HepG2 (cell line): ENCODE data around the gene ARMC3. TPM values are rescaled to one million over a fixed set of nuclear protein-coding genes. Genes with fewer than 3 reads are reported as not detected.
A peak's percentile ranks its signal among the peaks of the same experiment; 100 is the strongest.

ENCODE experiments used
- ATAC-seq: fragments of 200-7000 bp; cut with Tn5 transposase; 3 replicates; pipeline ENCODE4 v1.9.1; 2020; ENCODE audit warnings: mild to moderate bottlenecking, moderate library complexity
- BruUV-seq: library from RNA; stranded (reverse); fragments of 400-500 nt; replicated peaks from 2 replicates; lab custom pipeline; 2021; lab: Mats Ljungman, UMichigan
- CTCF ChIA-PET: fragments of 300-600 bp; formaldehyde crosslinking; extraction: SDS; loops from one replicate; lab custom pipeline; 2021; ENCODE audit warnings: low total read pairs, inconsistent platforms, low intra/inter-chr PET ratio; lab: Yijun Ruan, JAX
- POLR2A ChIA-PET: fragments of 350-600 bp; sonication (Branson Sonifier 250); formaldehyde crosslinking; loops from one replicate; lab custom pipeline; 2020; ENCODE audit warnings: antibody characterized with exemption, inconsistent platforms; lab: Yijun Ruan, JAX
- DNase-seq: peaks from one replicate; pipeline ENCODE4 v3.0.0-alpha.2; 2015; ENCODE audit warnings: low spot score
- FAIRE-seq: peaks from 3 replicates; lab custom pipeline; 2011; peaks lifted over from hg19 to GRCh38; lab: Jason Lieb, UNC
- H2AFZ ChIP-seq: one replicate; pipeline ENCODE4 v1.6.1; 2011; ENCODE audit warnings: low read length, inconsistent platforms
- H3K27ac ChIP-seq: fragments of 300-600 bp; 3 replicates; pipeline ENCODE4 v1.8.0; 2011; ENCODE audit warnings: mixed run types, mild to moderate bottlenecking, mixed read lengths, low read length, inconsistent platforms; ENCODE audit not compliant: insufficient read depth; ENCODE audit errors: extremely low read length
- H3K27me3 ChIP-seq, 2 experiments: fragments of 200-600 bp in 1 of 2; 2 replicates in 1 of 2; 3 replicates in 1 of 2; pipeline versions ENCODE4 v1.6.0 to v1.8.0; 2011; ENCODE audit warnings: low read length in 2 of 2, mild to moderate bottlenecking in 2 of 2, moderate library complexity in 2 of 2, inconsistent platforms in 1 of 2; ENCODE audit not compliant: insufficient read depth in 2 of 2, control insufficient read depth in 1 of 2
- H3K36me3 ChIP-seq, 2 experiments: fragments of 200-600 bp in 1 of 2; replicated peaks in 1 of 2; 2 replicates in 1 of 2; 3 replicates in 1 of 2; pipeline versions ENCODE4 v1.5.1 to v1.8.0; 2011; ENCODE audit warnings: low read length in 2 of 2, inconsistent platforms in 1 of 2; ENCODE audit not compliant: insufficient read depth in 2 of 2, control insufficient read depth in 1 of 2
- H3K4me1 ChIP-seq: 2 replicates; pipeline ENCODE4 v1.5.1; 2012; ENCODE audit warnings: low read length, inconsistent platforms; ENCODE audit not compliant: insufficient read depth
- H3K4me2 ChIP-seq: 2 replicates; pipeline ENCODE4 v1.6.0; 2011; ENCODE audit warnings: low read depth, low read length, inconsistent platforms
- H3K4me3 ChIP-seq, 3 experiments: fragments of 200-600 bp in 1 of 3; sonication (generic), shearing (Covaris generic) in 1 of 3; replicated peaks in 1 of 3; 2 replicates each; pipeline ENCODE4 v1.5.1; 2011 to 2016; ENCODE audit warnings: low read length in 3 of 3, inconsistent platforms in 2 of 3, low read depth in 2 of 3, mild to moderate bottlenecking in 2 of 3, control low read depth in 1 of 3, mixed read lengths in 1 of 3; ENCODE audit not compliant: insufficient read depth in 1 of 3
- H3K79me2 ChIP-seq: one replicate; pipeline ENCODE4 v1.6.1; 2011; ENCODE audit warnings: low read length, inconsistent platforms; ENCODE audit not compliant: insufficient read depth
- H3K9ac ChIP-seq: 2 replicates; pipeline ENCODE4 v1.6.0; 2011; ENCODE audit warnings: mild to moderate bottlenecking, low read depth, low read length, inconsistent platforms; ENCODE audit not compliant: insufficient read depth
- H3K9me3 ChIP-seq: 2 replicates; pipeline ENCODE4 v1.5.1; 2012; ENCODE audit warnings: mild to moderate bottlenecking, low read length
- H4K20me1 ChIP-seq: 2 replicates; pipeline ENCODE4 v1.6.0; 2011; ENCODE audit warnings: inconsistent platforms, mild to moderate bottlenecking, low read length, moderate library complexity; ENCODE audit not compliant: insufficient read depth
- HNRNPK ChIP-seq: fragments of 200-400 bp; formaldehyde crosslinking; IDR thresholded peaks from 2 replicates; pipeline ENCODE4 v1.6.1; 2018; ENCODE audit warnings: low read length, low read depth, moderate library complexity, mild to moderate bottlenecking; ENCODE audit not compliant: poor library complexity, severe bottlenecking
- JUND ChIP-seq: sonication (generic); formaldehyde crosslinking; IDR thresholded peaks from 2 replicates; pipeline ENCODE4 v1.8.0; 2022; ENCODE audit warnings: mild to moderate bottlenecking, missing genetic modification reagents
- STAG1 ChIP-seq: sonication (generic); formaldehyde crosslinking; IDR thresholded peaks from 2 replicates; pipeline ENCODE4 v1.4.0; 2020; ENCODE audit warnings: missing genetic modification reagents
- ZNF12 ChIP-seq: sonication (generic); formaldehyde crosslinking; IDR thresholded peaks from 2 replicates; pipeline ENCODE4 v1.5.0; 2020; ENCODE audit warnings: missing genetic modification reagents
- in situ Hi-C: cut with HindIII; loops from 2 replicates; pipeline ENCODE4 v1.10.0; 2017; ENCODE audit warnings: low pct_unique_long_range_greater_than_20kb; ENCODE audit not compliant: extremely low pct_ligation_motif_present
- intact Hi-C: fragments of 100-400 bp; cut with micrococcal nuclease; formaldehyde crosslinking; loops from one replicate; pipeline ENCODE4 v1.10.0; 2022; ENCODE audit not compliant: unreplicated experiment
- polyA plus RNA-seq, 8 experiments: library from polyadenylated mRNA; depleted of rRNA in 3 of 8; stranded (reverse) in 7 of 8; unstranded in 1 of 8; fragments of >200 nt; fragmentation: Illumina TruSeq in 4 of 8; extraction: Trizol in 4 of 8; gene quantifications; 2 replicates each; pipeline versions ENCODE4 v1.2.1 to v1.2.3, GENCODE V29; 2011 to 2016; ENCODE audit warnings: low read depth in 4 of 8, missing spikeins in 1 of 8, mixed read lengths in 1 of 8; ENCODE audit not compliant: insufficient read depth in 1 of 8
- total RNA-seq, 5 experiments: library from RNA; depleted of rRNA; stranded (reverse); fragments of >200 nt; fragmentation: Illumina TruSeq; extraction: Trizol; gene quantifications; 2 replicates each; pipeline ENCODE4 v1.2.3, GENCODE V29; 2016; ENCODE audit warnings: low read depth in 1 of 5
- TF ChIP-seq, protein P1 (sequence below): sonication (generic); formaldehyde crosslinking; IDR thresholded peaks from 2 replicates; pipeline ENCODE4 v1.5.0; 2020; ENCODE audit warnings: mild to moderate bottlenecking, missing genetic modification reagents, moderate library complexity
- TF ChIP-seq, protein P2 (sequence below): sonication (generic); formaldehyde crosslinking; IDR thresholded peaks from 2 replicates; pipeline ENCODE4 v1.4.0; 2020; ENCODE audit warnings: missing genetic modification reagents

The ARMC3 gene
- total and polyA plus RNA-seq, 2 of the 13 experiments (the other 11 are each of a cell fraction or from before 2014, with no cell fraction given): not detected

DNA sequence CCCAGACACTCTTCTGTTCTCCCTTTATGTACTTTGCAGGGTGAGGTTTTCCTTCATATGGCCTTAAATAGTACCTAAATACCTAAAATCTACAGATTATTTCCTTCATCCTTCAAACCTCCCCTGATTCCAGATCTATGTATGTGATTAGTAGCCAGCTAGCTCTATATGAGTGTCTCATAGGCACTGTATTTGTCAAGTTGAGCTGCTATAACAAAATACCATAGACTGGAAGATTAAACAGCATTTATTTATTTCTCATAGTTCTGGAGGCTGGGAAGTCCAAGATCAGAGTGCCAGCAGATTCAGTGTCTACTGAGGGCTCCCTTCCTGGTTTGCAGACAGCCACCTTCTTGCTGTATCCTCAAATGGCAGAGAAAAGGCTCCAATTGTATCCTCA is 106.9 kb downstream of the ARMC3 start:
- H4K20me1 ChIP-seq: no peaks in the 10 kb centered on the region
- intact Hi-C loops: no loop called here
- peak; percentile 64 for TF ChIP-seq ZNF12 (CRISPR knock-in tag)
- no peak for TF ChIP-seq HNRNPK
- TF ChIP-seq JUND (CRISPR knock-in tag): no peak
- TF ChIP-seq, all 625 proteins: peak for 1
- POLR2A ChIA-PET: no interaction called here
- no peak overlapping the region for H3K27ac ChIP-seq
- no peaks in the 10 kb centered on the region for H3K4me1 ChIP-seq
- CTCF ChIA-PET: no interaction called here
- DNase-seq: no peak
- BruUV-seq: no TSS peak
- no peak overlapping the region for H3K4me2 ChIP-seq
- H2AFZ ChIP-seq: no peak overlapping the region
- no peaks in the 10 kb centered on the region for H3K9me3 ChIP-seq
- H3K9ac ChIP-seq: no peak overlapping the region
- no peaks in the 10 kb centered on the region; a peak in 1 of 5 replicates for H3K27me3 ChIP-seq
- no peaks in the 10 kb centered on the region for H3K79me2 ChIP-seq
- ATAC-seq: no peak
- H3K36me3 ChIP-seq: no peaks in the 10 kb centered on the region
- H3K4me3 ChIP-seq: no peak overlapping the region
- FAIRE-seq: no peak
- in situ Hi-C loops: no loop called here

DNA sequence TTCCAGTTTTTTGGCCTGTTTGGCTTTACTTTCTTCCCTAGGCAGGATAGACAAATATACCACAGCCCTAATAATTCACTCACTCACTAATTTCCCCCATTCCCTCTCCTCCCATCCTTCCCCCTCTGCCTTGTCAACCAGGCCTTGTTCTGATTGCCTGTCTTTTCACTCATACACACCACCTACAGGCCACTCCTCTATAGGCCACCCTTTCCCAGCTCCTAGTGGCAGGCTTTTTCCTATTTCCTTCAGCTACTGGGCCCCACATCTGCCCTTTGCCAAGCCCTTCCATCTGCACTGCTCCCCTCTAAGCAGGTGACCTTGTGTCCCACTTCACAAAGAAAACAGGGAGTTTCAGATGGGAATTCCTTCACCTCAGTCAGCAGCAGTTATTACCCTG is 107.7 kb downstream of the ARMC3 start:
- intact Hi-C loops (no loop called here), in situ Hi-C loops (no loop called here)
- Histone ChIP-seq H3K4me3 (no peak overlapping the region), H3K36me3 (no peaks in the 10 kb centered on the region), H2AFZ (no peak overlapping the region), H3K9me3 (no peaks in the 10 kb centered on the region), H4K20me1 (no peaks in the 10 kb centered on the region), H3K4me2 (no peak overlapping the region), H3K4me1 (no peaks in the 10 kb centered on the region), H3K9ac (no peak overlapping the region), H3K79me2 (no peaks in the 10 kb centered on the region), H3K27me3 (no peaks in the 10 kb centered on the region; a peak in 1 of 5 replicates), H3K27ac (no peak overlapping the region)
- POLR2A ChIA-PET: no interaction called here
- FAIRE-seq: no peak
- BruUV-seq: no TSS peak
- CTCF ChIA-PET: no interaction called here
- TF ChIP-seq, protein P1, sequence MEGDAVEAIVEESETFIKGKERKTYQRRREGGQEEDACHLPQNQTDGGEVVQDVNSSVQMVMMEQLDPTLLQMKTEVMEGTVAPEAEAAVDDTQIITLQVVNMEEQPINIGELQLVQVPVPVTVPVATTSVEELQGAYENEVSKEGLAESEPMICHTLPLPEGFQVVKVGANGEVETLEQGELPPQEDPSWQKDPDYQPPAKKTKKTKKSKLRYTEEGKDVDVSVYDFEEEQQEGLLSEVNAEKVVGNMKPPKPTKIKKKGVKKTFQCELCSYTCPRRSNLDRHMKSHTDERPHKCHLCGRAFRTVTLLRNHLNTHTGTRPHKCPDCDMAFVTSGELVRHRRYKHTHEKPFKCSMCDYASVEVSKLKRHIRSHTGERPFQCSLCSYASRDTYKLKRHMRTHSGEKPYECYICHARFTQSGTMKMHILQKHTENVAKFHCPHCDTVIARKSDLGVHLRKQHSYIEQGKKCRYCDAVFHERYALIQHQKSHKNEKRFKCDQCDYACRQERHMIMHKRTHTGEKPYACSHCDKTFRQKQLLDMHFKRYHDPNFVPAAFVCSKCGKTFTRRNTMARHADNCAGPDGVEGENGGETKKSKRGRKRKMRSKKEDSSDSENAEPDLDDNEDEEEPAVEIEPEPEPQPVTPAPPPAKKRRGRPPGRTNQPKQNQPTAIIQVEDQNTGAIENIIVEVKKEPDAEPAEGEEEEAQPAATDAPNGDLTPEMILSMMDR: peak; percentile 29
- TF ChIP-seq, protein P2, sequence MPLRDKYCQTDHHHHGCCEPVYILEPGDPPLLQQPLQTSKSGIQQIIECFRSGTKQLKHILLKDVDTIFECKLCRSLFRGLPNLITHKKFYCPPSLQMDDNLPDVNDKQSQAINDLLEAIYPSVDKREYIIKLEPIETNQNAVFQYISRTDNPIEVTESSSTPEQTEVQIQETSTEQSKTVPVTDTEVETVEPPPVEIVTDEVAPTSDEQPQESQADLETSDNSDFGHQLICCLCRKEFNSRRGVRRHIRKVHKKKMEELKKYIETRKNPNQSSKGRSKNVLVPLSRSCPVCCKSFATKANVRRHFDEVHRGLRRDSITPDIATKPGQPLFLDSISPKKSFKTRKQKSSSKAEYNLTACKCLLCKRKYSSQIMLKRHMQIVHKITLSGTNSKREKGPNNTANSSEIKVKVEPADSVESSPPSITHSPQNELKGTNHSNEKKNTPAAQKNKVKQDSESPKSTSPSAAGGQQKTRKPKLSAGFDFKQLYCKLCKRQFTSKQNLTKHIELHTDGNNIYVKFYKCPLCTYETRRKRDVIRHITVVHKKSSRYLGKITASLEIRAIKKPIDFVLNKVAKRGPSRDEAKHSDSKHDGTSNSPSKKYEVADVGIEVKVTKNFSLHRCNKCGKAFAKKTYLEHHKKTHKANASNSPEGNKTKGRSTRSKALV: no peak
- TF ChIP-seq STAG1 (CRISPR knock-in tag): peak; percentile 12; the same call in 1 of the 2 replicates
- ATAC-seq: peak; percentile 96
- DNase-seq: peak; percentile 10
